HG03442 (cell line): Measurements from ENCODE around the gene COL3A1.

Source experiments
- ATAC-seq: cut with Tn5 transposase; IDR thresholded peaks from one replicate; pipeline ENCODE4 v1.9.1; 2021; ENCODE audit warnings: mild to moderate bottlenecking, moderate library complexity; ENCODE audit not compliant: unreplicated experiment

COL3A1 gene

DNA sequence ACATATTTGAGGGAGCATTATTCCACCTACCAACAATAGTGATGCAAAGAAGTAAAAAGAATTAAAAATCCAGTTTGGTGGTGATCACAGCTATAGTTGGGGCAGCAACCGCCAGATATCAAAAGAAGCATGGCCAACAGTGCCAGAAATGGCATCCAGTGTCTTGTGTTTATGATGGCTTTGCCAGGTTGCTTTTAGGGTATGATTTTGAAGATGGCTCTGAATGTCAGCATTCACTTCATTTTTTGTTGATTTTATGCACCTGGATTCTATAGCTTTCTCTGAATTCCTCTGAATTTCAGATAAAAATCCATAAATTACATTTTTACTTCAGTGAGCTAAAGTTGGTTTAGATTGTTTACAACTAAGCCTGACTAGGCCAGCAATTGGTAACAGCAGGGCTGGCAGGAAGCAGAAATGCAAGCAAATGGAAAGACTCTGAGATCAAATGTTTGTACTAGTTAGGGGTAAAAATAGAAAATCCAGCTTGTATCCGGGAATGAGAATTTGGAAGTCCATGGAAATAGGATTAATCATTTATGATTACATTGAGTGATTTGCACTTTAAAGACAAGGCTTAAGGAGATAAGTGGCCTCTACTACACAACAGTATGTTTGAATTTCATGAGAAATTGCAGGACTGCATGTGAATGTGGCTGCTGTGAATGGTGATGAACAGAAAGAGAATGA is 40.4 kb downstream of the COL3A1 start:
- no peak for ATAC-seq

DNA sequence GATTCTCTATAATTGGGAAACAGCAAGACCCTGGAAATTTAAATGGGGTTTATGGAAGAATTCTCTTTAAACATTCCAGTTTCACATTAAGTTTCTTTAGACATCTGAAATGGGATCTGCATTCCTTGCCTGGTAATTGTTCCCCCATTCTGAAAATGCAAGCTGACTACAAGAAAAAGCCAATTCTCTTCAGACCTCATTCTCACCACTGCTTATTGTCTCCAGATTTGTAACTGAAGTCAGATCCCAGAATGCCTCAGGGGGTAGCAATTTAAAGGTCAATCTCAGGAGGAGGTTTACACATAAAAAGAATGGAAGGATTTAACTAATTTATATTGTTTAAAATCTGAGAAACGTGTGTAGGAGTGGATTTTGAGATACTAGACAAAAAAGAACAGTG is 41.2 kb downstream of the COL3A1 start:
- no peak for ATAC-seq

DNA sequence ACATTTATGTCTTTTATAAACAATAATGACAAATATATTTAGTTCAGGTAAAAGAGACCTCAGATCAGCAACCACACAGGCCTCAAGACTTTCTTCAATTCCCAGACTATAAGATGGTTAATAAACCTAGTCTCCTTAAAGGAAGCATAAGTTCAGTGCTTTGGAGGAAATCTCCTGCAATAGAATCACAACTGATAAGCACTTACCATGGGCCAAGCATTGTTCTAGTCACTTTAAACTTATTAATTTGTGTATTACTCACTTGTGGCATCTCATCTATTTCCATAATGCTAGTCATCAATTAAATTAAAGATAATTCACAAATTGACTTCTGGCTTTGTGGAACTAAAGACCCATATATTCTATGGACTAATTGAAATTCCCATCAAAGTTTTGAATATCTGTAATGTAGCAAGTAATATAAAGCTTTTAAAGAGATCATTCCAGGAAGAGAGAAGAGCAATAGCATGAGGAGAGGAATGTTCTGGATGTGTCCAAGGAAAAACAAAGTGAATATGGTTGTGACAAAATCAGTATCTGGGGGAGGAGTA is 42.2 kb downstream of the COL3A1 start:
- no peak for ATAC-seq

DNA sequence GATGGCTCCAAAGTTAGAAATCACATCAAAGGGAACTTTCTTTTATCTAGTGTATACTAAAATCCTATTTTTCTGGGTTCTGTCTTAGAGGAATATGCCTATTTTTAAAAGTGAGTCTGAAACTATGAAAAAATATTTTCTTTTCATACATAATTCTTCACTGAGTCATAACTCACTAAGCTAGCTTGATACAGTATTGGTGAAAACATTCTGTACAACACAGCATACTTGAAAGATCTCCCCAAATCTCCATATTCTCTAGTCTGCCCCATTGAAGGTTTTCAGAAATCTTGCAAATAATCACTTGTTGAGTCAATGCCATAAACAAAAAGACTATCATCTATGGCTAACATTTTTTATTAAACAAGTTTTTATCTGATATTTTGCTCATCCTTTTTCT is 44.5 kb downstream of the COL3A1 start:
- ATAC-seq: no peak

DNA sequence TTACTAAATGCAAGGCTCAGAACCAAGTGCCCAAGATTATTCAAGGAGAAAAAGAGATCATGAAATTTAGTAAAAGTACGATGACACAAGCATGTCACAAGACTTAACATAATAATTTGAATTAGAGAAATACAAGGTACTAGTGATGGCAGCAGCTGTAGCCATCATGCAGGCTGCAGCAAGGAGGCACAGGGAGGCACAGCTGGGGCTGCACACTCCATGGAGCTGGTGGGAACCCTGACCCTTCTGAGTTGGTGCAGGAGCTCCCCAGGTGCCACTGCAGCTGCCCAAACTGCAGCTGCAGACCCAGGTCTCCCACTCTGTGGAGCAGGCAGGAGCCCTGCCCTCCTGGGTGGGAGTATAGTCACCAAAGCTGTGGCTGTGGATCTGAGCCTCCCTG is 46.0 kb downstream of the COL3A1 start:
- ATAC-seq: no peak

DNA sequence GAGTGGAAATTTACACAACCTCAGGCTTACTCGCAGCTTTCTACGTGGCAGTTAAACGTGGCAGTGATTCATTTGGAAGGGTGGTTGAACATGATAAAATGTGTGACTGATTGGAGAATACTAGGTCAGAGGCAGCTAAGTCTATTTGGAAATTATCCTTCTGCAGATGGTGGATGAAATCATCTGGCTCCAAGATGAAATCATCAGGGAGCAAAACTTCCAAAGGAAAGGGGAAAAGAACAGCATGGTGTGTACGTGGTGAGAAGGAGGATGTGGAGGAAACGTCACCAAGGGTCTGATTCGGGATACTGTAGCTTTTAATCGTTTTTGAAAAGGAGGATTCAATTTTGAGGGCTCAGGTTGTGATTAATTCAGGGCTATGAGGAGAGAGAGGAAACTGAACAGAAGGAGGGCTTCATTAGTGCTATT is 47.9 kb downstream of the COL3A1 start:
- ATAC-seq: no peak

DNA sequence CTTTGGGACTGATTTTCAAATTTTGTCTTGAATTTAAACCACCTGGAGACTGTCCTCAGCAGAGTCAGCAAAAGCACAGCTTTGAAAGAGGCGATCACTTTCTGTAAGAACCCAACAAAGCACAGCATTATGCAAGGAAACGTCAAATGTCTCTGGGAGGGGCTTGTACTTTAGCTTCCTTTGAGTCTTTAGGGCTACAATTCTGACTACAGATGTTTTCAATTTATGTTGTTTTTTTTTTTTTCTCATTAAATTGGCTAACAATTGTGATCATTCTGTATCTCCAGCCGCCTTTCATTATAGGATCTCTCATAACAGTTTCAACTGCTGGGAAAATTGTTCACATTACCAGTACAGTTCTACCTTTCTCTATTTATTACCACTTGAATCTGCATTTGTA is 48.3 kb downstream of the COL3A1 start:
- no peak for ATAC-seq

DNA sequence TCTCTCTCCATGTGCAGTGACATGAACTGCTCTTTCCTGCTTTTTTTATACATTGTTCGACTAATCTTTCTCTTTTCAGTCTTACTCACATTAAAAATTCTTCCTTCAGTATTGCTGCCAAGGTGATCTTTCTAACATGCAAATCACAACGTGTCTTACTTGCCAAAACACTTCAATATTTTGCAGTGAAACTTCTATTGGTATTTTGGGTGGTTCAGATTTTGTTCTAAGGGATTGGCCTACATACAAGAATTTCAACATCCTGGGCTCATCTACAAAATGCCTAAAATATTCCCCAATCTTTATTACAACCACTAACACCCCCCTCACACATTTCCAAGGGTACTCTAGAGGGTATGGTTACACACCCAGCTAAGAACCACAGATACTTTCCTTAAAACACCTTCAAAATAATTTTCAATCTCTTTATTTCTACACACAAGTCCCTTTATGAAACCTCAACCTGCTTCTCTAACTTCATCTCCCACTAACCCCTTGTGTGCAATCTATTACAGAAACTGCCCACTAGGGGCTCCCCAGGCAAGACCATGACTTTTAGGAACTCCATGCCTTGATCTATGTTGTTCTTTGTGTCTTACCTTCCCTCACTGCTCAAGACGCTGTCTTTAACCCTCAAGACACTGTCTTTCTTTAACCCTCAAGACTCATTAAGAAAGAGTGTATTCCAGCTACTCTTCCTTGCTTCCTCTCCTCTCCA is 50.9 kb downstream of the COL3A1 start:
- ATAC-seq: peak; percentile 87

DNA sequence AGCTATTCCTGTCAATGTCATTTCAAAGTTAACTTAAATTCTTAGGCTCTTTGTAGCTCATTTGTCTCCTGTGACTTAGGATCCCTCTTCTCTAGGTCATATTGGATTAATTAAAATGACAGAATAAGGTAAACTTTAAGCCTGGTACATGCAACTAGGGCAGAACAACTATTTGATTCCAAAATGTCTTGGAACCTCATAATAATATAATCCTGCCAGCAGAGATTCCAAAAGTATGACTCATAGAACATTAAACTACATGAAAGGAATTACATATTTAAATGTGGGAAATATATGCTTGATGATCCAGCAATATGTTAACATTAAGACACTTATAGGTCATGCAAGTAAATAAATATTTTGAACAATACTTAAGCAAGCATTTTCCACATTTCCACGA is 63.3 kb downstream of the COL3A1 start:
- no peak for ATAC-seq

DNA sequence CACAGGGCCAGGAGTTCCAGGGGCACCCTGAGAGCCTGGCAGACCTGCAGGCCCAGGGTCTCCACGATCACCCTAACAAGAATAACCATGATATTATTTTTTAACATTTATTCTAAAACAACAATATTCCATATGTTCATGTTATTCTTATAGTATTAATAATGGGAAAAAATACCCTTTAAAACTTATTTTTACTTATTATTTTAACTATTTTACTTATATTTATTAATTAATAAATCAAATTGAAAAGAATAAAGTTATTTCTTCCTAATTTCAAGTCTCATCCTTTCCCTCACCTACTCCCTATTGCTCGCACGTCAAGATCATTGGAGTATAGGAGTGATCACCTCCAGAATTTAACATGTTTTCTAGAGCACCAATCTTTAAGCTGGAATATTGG is 71.7 kb downstream of the COL3A1 start:
- ATAC-seq: no peak

DNA sequence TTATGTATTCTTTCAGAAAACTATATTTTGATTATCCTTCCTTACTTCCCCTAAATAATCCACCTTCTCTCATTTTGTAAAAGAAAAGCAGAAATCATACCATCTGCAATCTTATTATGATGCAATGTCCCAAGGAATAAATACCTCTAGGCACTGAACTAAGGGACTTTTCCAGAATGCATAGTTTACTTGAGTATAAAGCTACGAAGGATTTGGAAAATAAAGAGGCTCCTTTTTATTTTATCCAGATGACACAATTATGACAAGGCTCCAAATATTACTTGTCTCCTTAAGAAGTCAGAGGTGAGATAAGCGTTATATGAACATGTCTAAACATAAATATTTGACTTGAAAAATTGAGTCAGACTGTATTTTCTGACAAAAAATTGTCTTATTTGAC is 72.1 kb downstream of the COL3A1 start:
- ATAC-seq: no peak

DNA sequence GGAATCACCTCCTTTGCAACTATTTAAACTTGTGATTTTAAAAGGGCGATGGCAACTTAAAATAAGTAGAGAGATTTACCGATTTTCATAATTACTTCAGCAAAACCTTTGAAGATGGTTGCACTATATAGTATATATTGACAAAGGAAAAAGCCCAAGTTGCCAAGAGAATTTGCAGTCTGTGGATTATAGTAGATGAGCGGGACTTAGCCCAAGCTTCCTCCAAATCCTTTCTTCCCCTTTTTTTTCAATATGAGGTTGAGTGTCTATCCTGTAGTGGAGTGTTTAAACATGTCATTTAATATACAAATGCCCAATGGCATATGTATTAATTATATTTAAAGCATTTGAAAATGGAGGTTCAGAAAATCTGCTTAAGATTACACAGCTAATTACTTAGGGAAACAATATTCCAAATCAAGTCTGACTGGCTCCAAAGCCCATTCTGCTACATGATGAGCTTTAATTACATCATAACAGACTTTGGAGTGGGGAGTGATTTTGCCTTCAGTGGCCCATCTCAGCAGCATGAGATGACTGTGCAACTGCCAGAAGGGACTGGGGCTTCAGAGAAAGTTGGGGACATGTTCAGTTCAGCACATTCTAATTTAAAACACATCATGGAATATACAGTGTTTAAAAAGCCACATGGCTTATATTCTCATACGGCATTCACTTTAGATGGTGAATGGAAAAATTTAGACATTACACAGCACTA is 73.2 kb downstream of the COL3A1 start:
- ATAC-seq: no peak

DNA sequence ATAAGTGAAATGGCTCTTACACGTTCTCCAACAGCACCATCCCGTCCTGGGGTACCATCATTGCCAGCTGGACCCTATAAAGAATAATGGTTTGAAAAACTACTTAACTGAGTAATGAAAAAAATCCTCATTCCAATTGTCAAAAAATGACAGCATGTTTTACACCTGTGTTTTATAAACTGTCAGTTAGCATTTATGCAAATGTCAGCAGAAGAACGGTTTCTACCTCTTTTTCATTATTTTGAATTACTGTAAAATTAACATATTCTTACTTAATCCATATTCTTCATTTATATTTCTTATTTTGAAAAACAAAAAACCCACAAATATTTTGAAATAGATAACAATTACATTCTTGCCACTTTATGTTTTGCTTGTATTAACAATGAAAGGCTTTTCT is 74.0 kb downstream of the COL3A1 start:
- no peak for ATAC-seq

DNA sequence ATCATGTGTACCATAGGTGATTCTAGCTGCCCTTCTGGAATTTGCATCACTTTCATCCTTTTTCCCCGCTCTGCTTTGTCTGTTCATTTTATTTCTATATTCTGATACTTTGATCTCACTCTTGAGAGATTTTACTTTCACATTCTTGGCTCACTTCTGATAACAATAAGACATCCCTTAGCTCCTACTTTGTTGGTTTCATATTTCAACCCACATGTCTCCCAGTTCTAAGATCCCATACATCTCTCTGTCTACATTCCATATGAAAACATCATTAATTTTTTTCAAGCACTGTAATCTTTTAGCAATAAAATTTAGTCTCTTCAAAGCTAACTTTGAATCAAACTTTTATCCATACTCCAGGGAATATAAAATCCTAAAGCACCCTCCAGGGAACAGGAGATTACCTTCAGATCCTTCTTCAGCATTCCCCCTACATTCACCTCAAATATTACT is 75.6 kb downstream of the COL3A1 start:
- no peak for ATAC-seq

DNA sequence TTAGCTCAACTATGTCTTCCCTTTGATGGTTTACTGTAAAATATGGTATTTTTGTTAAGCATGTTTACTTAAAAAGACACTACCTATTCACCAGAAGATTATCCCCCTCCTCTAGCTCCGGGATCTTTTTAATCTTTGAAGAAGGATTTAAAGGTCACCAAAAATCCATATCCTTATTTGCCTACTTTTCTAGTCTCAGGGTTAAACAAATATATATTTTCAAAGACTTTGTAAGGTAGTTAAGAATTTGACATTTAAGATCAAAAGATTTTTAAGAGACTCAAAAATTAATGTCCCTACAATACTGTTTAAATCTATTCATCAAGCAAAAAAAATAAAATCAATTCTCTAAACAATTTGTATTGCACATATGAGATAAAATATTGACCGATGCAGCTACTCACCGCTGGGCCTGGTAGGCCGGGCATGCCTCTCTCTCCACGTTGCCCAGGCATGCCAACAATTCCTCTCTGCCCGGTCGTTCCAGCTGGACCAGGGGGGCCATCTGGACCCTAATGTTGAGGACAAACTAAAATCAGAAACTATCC is 76.1 kb downstream of the COL3A1 start:
- no peak for ATAC-seq

DNA sequence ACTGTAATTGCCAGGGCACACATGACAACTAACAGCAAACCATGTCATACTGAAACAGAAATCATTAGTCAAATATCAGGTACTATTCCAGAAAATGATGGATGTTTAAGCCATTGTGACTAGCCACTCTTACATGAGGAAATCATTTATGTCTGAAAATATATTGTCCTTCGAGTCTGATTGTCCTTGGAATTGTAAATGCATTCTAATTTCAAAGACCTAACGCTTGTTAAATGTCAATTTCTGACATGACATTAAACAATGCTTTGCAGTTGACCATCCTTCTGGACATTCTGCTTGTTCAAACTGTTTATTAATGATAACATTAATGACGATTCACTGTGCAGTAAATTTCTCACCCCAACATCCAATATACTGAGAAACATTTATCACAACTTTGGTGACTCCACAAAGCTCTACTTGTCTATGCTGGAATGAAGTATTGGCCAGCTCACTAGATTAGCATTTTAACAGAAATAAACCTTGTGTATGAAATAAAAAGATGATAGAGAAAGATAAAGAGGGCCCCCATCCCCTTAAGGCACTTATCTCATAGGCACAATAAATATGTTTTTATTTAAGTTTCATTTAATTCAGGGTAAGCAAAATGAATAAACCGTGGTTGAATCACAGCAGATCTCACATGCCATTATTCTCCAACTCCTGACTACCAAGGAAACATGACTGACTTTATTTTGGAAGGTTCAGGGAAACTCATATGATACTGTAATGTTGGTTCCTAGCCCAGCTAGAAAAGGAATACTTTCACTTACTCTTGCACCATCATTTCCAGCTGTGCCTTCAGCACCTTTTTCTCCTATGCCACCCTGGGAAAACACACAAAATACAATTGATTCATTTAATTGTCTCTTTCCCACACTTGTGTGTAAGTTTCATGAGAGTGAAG is 82.3 kb downstream of the COL3A1 start:
- ATAC-seq: no peak

DNA sequence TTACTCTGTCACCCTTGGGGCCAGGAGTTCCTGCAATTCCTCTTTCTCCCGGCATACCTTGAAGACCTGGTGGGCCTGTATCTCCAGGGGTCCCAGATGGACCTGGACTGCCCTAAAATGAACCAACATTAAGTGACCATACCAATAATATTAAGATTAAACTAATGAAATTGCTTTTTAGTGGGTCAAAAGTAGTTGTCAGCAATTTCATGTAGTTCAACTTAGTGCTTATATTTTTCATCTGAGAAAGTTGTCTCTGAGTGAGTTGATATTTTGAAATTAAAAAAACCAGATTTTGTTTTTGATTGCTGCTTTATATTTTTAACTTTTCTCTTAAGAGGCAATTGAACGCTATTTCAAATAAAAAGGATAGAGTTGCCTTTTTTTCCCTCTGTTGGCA is 83.1 kb downstream of the COL3A1 start:
- ATAC-seq: no peak

DNA sequence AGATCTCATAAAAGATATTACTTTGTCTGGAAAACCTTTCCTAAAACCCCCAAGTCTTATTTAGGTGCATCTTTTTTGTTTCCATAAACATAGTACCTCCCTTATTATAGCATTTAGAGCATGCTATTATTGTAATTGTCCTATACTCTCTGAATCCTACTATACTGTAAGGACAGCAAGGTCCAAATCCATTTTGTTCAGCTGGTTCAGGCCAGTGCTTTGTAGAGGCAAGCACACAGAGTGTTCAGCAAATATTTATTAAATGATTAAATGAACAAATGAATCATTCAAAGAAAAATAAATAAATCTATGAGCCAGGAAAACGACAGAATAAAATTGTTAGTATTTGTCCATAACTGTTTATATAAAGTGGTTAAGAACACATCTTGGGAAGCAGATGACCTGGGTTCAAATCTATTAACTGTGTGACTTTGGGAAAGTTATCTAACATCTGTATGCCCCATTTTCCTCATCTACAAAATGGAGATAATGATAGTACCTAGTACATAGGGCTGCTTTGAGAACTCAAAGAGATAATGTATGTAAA is 86.0 kb downstream of the COL3A1 start:
- no peak for ATAC-seq
